OCI-LY7 (cell line): ENCODE measurements around the gene PRPSAP2. TPM values are rescaled to one million over a fixed set of nuclear protein-coding genes. Genes with fewer than 3 reads are reported as not detected.

Experiments used
- BruUV-seq: library from RNA; stranded (reverse); fragments of 400-500 nt; replicated peaks from 2 replicates; lab custom pipeline; 2021; lab: Mats Ljungman, UMichigan
- CTCF ChIA-PET: fragments of 300-600 bp; sonication (Branson Sonifier 250); formaldehyde crosslinking; loops from one replicate; lab custom pipeline; 2022; ENCODE audit warnings: antibody characterized with exemption; ENCODE audit not compliant: unreplicated experiment; lab: Charles Lee
- POLR2A ChIA-PET: fragments of 300-600 bp; sonication (Branson Sonifier 250); formaldehyde crosslinking; loops from one replicate; lab custom pipeline; 2022; ENCODE audit warnings: antibody characterized with exemption; lab: Charles Lee
- DNase-seq: peaks from one replicate; pipeline ENCODE4 v3.0.0-alpha.2; 2015; ENCODE audit warnings: low spot score
- H2AFZ ChIP-seq: fragments of 200-600 bp; sonication (generic), shearing (Covaris generic); 2 replicates; pipeline ENCODE4 v1.6.1; 2014; ENCODE audit warnings: mild to moderate bottlenecking, antibody characterized with exemption, low read length, moderate library complexity
- H3K27ac ChIP-seq: fragments of 200-600 bp; sonication (generic); 2 replicates; pipeline ENCODE4 v1.5.1; 2014; ENCODE audit warnings: mixed run types, low read depth, mild to moderate bottlenecking, moderate library complexity, low read length, inconsistent platforms; ENCODE audit not compliant: poor library complexity, severe bottlenecking
- H3K36me3 ChIP-seq: fragments of 200-600 bp; sonication (generic); 2 replicates; pipeline ENCODE4 v1.6.1; 2014; ENCODE audit warnings: mild to moderate bottlenecking, antibody characterized with exemption, low read length, moderate library complexity, mixed read lengths; ENCODE audit not compliant: insufficient read depth
- H3K4me1 ChIP-seq: fragments of 200-600 bp; sonication (generic); 2 replicates; pipeline ENCODE4 v1.5.1; 2014; ENCODE audit warnings: mild to moderate bottlenecking, low read length; ENCODE audit not compliant: insufficient read depth, poor library complexity, severe bottlenecking
- H3K4me2 ChIP-seq: fragments of 200-600 bp; sonication (generic); 2 replicates; pipeline ENCODE4 v1.6.1; 2014; ENCODE audit warnings: mild to moderate bottlenecking, low read length
- H3K4me3 ChIP-seq: fragments of 200-600 bp; sonication (generic); 2 replicates; pipeline ENCODE4 v1.5.1; 2014; ENCODE audit warnings: mild to moderate bottlenecking, low read depth, low read length; ENCODE audit not compliant: poor library complexity, severe bottlenecking
- H3K79me2 ChIP-seq: fragments of 200-600 bp; sonication (generic); 2 replicates; pipeline ENCODE4 v1.6.1; 2016; ENCODE audit warnings: low read depth, mild to moderate bottlenecking, low read length, moderate library complexity, mixed read lengths; ENCODE audit not compliant: insufficient read depth
- H3K9me2 ChIP-seq: fragments of 200-600 bp; sonication (generic); 2 replicates; pipeline ENCODE4 v1.6.1; 2016; ENCODE audit warnings: mild to moderate bottlenecking, low read length, mixed read lengths; ENCODE audit not compliant: insufficient read depth
- H3K9me3 ChIP-seq: fragments of 200-600 bp; sonication (generic); 2 replicates; pipeline ENCODE4 v1.6.1; 2014; ENCODE audit warnings: mild to moderate bottlenecking, mixed run types, low read length, mixed read lengths
- H4K20me1 ChIP-seq: fragments of 200-600 bp; sonication (generic); 2 replicates; pipeline ENCODE4 v1.6.1; 2014; ENCODE audit warnings: mild to moderate bottlenecking, antibody characterized with exemption, low read length, moderate library complexity, mixed read lengths; ENCODE audit not compliant: insufficient read depth
- CTCF ChIP-seq: fragments of 200-600 bp; sonication (generic); conservative IDR thresholded peaks from 2 replicates; pipeline ENCODE4 v1.5.1; 2014; ENCODE audit warnings: mild to moderate bottlenecking, antibody characterized with exemption, low read length, moderate library complexity, mixed read lengths
- EZH2phosphoT487 ChIP-seq: fragments of 200-600 bp; sonication (generic); IDR thresholded peaks from 2 replicates; pipeline ENCODE4 v1.6.1; 2018; ENCODE audit warnings: low read depth, borderline replicate concordance, mild to moderate bottlenecking, mixed run types, antibody characterized with exemption, low read length, moderate library complexity, mixed read lengths
- intact Hi-C: fragments of 100-400 bp; cut with micrococcal nuclease; formaldehyde crosslinking; loops from one replicate; pipeline ENCODE4 v1.10.0; 2022; ENCODE audit not compliant: unreplicated experiment
- total RNA-seq, 2 experiments: library from RNA; depleted of rRNA in 1 of 2; stranded (reverse); fragments of >200 nt in 1 of 2; shearing (Covaris generic) in 1 of 2; gene quantifications; 2 replicates each; pipeline ENCODE4 v1.2.3, GENCODE V29; 2014 to 2022

PRPSAP2 gene
- total RNA-seq, 2 experiments from 2014 or later, result 59.3 to 90.2 TPM

GRCh38 chr17:18964550-18964949 lies 106.6 kb downstream of the PRPSAP2 start:
- Histone ChIP-seq H3K36me3 (no peaks in the 10 kb centered on the region), H4K20me1 (no peaks in the 10 kb centered on the region), H3K9me2 (no peaks in the 10 kb centered on the region), H3K79me2 (no peaks in the 10 kb centered on the region), H3K4me3 (no peak overlapping the region), H3K4me2 (no peak overlapping the region), H3K4me1 (peaks cover 9% of the 10 kb centered on the region), H3K27ac (no peak overlapping the region), H3K9me3 (no peaks in the 10 kb centered on the region), H2AFZ (no peak overlapping the region)
- ChIA-PET POLR2A (no interaction called here), CTCF (no interaction called here)
- no peak for TF ChIP-seq EZH2phosphoT487
- DNase-seq, result no peak
- BruUV-seq, result no TSS peak
- intact Hi-C loops, result no loop called here

GRCh38 chr17:18965530-18966236 lies 107.8 kb downstream of the PRPSAP2 start:
- Histone ChIP-seq H4K20me1 (no peaks in the 10 kb centered on the region), H2AFZ (no peak overlapping the region), H3K4me2 (no peak overlapping the region), H3K4me1 (peaks cover 6% of the 10 kb centered on the region), H3K4me3 (no peak overlapping the region), H3K79me2 (no peaks in the 10 kb centered on the region), H3K36me3 (no peaks in the 10 kb centered on the region), H3K9me3 (no peaks in the 10 kb centered on the region), H3K27ac (no peak overlapping the region), H3K9me2 (no peaks in the 10 kb centered on the region)
- DNase-seq, result no peak
- ChIA-PET POLR2A (no interaction called here), CTCF (no interaction called here)
- no peak for TF ChIP-seq CTCF
- TF ChIP-seq EZH2phosphoT487, result no peak
- BruUV-seq, result no TSS peak
- intact Hi-C loops, result no loop called here

GRCh38 chr17:18966831-18967624 lies 109.1 kb downstream of the PRPSAP2 start:
- Histone ChIP-seq H3K4me3 (no peak overlapping the region), H3K9me2 (no peaks in the 10 kb centered on the region), H3K27ac (no peak overlapping the region), H3K4me1 (no peaks in the 10 kb centered on the region), H3K36me3 (no peaks in the 10 kb centered on the region), H3K4me2 (no peak overlapping the region), H2AFZ (no peak overlapping the region), H3K79me2 (no peaks in the 10 kb centered on the region), H3K9me3 (no peaks in the 10 kb centered on the region), H4K20me1 (no peaks in the 10 kb centered on the region)
- DNase-seq, result no peak
- intact Hi-C loops, result no loop called here
- ChIA-PET POLR2A (no interaction called here), CTCF (no interaction called here)
- no peak for TF ChIP-seq EZH2phosphoT487
- BruUV-seq, result no TSS peak
